ENCODE results near the gene MUC5B. TPM values are rescaled to one million over a fixed set of nuclear protein-coding genes. Genes with fewer than 3 reads are reported as not detected.
"Not testable (repeated sequence)": the region's sequence is repeated elsewhere in the genome, so short reads cannot be mapped to it uniquely, and the experiment has no call there.

Gene MUC5B
- total and polyA plus RNA-seq, 2 of the 13 experiments (the other 11 are each of a cell fraction or from before 2014, with no cell fraction given) = 0.01 TPM; not detected in 1

DNA sequence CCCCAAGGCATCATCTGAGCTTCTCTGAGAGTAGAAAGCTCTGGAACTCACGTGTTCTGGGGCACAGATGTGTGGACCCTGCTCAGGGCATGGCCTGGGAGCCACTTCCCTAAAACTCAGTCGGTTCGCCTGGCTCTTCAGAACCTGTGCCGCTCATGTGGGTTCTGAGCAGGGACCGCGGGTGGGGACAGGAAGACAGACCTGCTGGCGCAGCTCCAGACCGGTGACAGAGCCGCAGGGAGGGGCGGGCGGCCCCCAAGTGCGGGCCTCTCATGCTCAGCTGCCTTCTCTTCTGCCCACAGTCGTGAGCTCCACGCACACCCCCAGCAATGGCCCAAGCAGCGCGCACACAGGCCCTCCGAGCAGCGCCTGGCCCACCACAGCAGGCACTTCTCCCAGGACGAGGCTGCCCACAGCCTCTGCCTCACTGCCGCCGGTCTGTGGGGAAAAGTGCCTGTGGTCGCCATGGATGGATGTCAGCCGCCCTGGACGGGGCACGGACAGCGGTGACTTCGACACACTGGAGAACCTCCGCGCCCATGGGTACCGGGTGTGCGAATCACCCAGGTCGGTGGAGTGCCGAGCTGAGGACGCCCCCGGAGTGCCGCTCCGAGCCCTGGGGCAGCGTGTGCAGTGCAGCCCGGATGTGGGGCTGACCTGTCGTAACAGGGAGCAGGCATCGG is 40.9 kb upstream of the MUC5B start:
- Histone ChIP-seq H3K4me2 (ENCODE audit: low read depth, low read length) (no peak overlapping the region), H3K79me2 (ENCODE audit: insufficient read depth, low read length) (no peaks in the 10 kb centered on the region), H3K9me3 (ENCODE audit: low read length) (no peaks in the 10 kb centered on the region), H3K9ac (ENCODE audit: insufficient read depth, low read depth, low read length) (no peak overlapping the region), H3K4me1 (ENCODE audit: insufficient read depth, low read length) (no peaks in the 10 kb centered on the region), H3K36me3 (replicated peaks in 1 of 2; ENCODE audit: control insufficient read depth in 1 of 2, insufficient read depth in 2 of 2, low read length in 2 of 2) (no peaks in the 10 kb centered on the region), H3K27ac (ENCODE audit: extremely low read length, insufficient read depth, low read length) (no peak overlapping the region), H4K20me1 (ENCODE audit: insufficient read depth, low read length) (no peaks in the 10 kb centered on the region), H3K27me3 (ENCODE audit: control insufficient read depth in 1 of 2, insufficient read depth in 2 of 2, low read length in 2 of 2) (peaks cover 3 to 44% of the 10 kb centered on the region in 2 experiments; a peak in 4 of 5 replicates), H3K4me3 (replicated peaks in 1 of 3; ENCODE audit: insufficient read depth in 1 of 3, low read depth in 2 of 3, low read length in 3 of 3) (no peak overlapping the region), H2AFZ (ENCODE audit: low read length) (no peak overlapping the region)
- no TSS peak for BruUV-seq (replicated peaks)
- POLR2A ChIA-PET = no interaction called here
- intact Hi-C loops (cut with micrococcal nuclease; ENCODE audit: unreplicated experiment) = no loop called here
- DNase-seq (ENCODE audit: low spot score) (no peak), ATAC-seq (no peak; the same call in 2 of the 3 replicates), FAIRE-seq (no peak)
- no peak for TF ChIP-seq TOE1 (CRISPR knock-in tag; IDR thresholded peaks at IDR 0.05)
- CTCF ChIA-PET (ENCODE audit: low intra/inter-chr PET ratio, low total read pairs) = no interaction called here
- 43% methylated on average over 23 of the region's 41 CpGs for WGBS (ENCODE audit: low lambda C conversion rate)
- in situ Hi-C loops (cut with HindIII; ENCODE audit: extremely low pct_ligation_motif_present, low pct_unique_long_range_greater_than_20kb) = no loop called here

DNA sequence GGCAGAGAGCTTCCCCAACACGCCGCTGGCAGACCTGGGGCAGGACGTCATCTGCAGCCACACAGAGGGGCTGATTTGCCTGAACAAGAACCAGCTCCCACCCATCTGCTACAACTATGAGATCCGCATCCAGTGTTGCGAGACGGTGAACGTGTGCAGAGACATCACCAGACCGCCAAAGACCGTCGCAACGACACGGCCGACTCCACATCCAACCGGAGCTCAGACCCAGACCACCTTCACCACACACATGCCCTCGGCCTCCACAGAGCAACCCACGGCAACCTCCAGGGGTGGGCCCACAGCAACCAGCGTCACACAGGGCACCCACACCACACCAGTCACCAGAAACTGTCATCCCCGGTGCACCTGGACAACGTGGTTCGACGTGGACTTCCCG is 38.7 kb upstream of the MUC5B start:
- H3K36me3 ChIP-seq (replicated peaks in 1 of 2; ENCODE audit: control insufficient read depth in 1 of 2, insufficient read depth in 2 of 2, low read length in 2 of 2); in situ Hi-C loops (cut with HindIII; ENCODE audit: extremely low pct_ligation_motif_present, low pct_unique_long_range_greater_than_20kb); FAIRE-seq; POLR2A ChIA-PET; H4K20me1 ChIP-seq (ENCODE audit: insufficient read depth, low read length); H3K27ac ChIP-seq (ENCODE audit: extremely low read length, insufficient read depth, low read length); H3K4me1 ChIP-seq (ENCODE audit: insufficient read depth, low read length); H3K9ac ChIP-seq (ENCODE audit: insufficient read depth, low read depth, low read length); H2AFZ ChIP-seq (ENCODE audit: low read length); intact Hi-C loops (cut with micrococcal nuclease; ENCODE audit: unreplicated experiment); ATAC-seq; BruUV-seq (replicated peaks); H3K9me3 ChIP-seq (ENCODE audit: low read length); H3K79me2 ChIP-seq (ENCODE audit: insufficient read depth, low read length); H3K4me2 ChIP-seq (ENCODE audit: low read depth, low read length); CTCF ChIA-PET (ENCODE audit: low intra/inter-chr PET ratio, low total read pairs); H3K4me3 ChIP-seq (replicated peaks in 1 of 3; ENCODE audit: insufficient read depth in 1 of 3, low read depth in 2 of 3, low read length in 3 of 3); DNase-seq (ENCODE audit: low spot score): not testable (repeated sequence)
- WGBS (ENCODE audit: low lambda C conversion rate) = 62% methylated on average over 15 of the region's 22 CpGs
- peaks cover 5 to 34% of the 10 kb centered on the region in 2 experiments; a peak in 4 of 5 replicates for H3K27me3 ChIP-seq (ENCODE audit: control insufficient read depth in 1 of 2, insufficient read depth in 2 of 2, low read length in 2 of 2)

DNA sequence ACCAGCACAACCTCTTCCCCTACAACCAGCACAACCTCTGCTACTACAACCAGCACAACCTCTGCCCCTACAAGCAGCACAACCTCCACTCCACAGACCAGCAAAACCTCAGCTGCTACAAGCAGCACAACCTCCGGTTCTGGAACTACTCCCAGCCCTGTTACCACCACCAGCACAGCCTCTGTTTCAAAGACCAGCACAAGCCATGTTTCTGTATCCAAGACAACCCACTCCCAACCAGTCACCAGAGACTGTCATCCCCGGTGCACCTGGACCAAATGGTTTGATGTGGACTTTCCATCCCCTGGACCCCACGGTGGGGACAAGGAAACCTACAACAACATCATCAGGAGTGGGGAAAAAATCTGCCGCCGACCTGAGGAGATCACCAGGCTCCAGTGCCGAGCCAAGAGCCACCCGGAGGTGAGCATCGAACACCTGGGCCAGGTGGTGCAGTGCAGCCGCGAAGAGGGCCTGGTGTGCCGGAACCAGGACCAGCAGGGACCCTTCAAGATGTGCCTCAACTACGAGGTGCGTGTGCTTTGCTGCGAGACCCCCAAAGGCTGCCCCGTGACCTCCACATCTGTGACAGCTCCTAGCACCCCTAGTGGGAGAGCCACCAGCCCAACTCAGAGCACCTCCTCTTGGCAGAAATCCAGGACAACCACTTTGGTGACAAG is 34.3 kb upstream of the MUC5B start:
- H3K9ac ChIP-seq (ENCODE audit: insufficient read depth, low read depth, low read length); H3K4me1 ChIP-seq (ENCODE audit: insufficient read depth, low read length); H2AFZ ChIP-seq (ENCODE audit: low read length); H3K27ac ChIP-seq (ENCODE audit: extremely low read length, insufficient read depth, low read length); CTCF ChIA-PET (ENCODE audit: low intra/inter-chr PET ratio, low total read pairs); H4K20me1 ChIP-seq (ENCODE audit: insufficient read depth, low read length); BruUV-seq (replicated peaks); H3K79me2 ChIP-seq (ENCODE audit: insufficient read depth, low read length); H3K4me3 ChIP-seq (replicated peaks in 1 of 3; ENCODE audit: insufficient read depth in 1 of 3, low read depth in 2 of 3, low read length in 3 of 3); ATAC-seq; FAIRE-seq; in situ Hi-C loops (cut with HindIII; ENCODE audit: extremely low pct_ligation_motif_present, low pct_unique_long_range_greater_than_20kb); H3K36me3 ChIP-seq (replicated peaks in 1 of 2; ENCODE audit: control insufficient read depth in 1 of 2, insufficient read depth in 2 of 2, low read length in 2 of 2); H3K4me2 ChIP-seq (ENCODE audit: low read depth, low read length); POLR2A ChIA-PET; DNase-seq (ENCODE audit: low spot score); intact Hi-C loops (cut with micrococcal nuclease; ENCODE audit: unreplicated experiment); H3K9me3 ChIP-seq (ENCODE audit: low read length): not testable (repeated sequence)
- 0% methylated on average over 3 of the region's 15 CpGs for WGBS (ENCODE audit: low lambda C conversion rate)
- H3K27me3 ChIP-seq (ENCODE audit: control insufficient read depth in 1 of 2, insufficient read depth in 2 of 2, low read length in 2 of 2) = peaks cover 5 to 33% of the 10 kb centered on the region in 2 experiments; a peak in 3 of 5 replicates

GRCh38 chr11:1189816-1190215 is 33.0 kb upstream of the MUC5B start:
- H3K4me3 ChIP-seq (replicated peaks in 1 of 3; ENCODE audit: insufficient read depth in 1 of 3, low read depth in 2 of 3, low read length in 3 of 3); H3K79me2 ChIP-seq (ENCODE audit: insufficient read depth, low read length); POLR2A ChIA-PET; H3K4me2 ChIP-seq (ENCODE audit: low read depth, low read length); BruUV-seq (replicated peaks); H3K4me1 ChIP-seq (ENCODE audit: insufficient read depth, low read length); ATAC-seq; H3K27ac ChIP-seq (ENCODE audit: extremely low read length, insufficient read depth, low read length); FAIRE-seq; H3K9me3 ChIP-seq (ENCODE audit: low read length); H3K36me3 ChIP-seq (replicated peaks in 1 of 2; ENCODE audit: control insufficient read depth in 1 of 2, insufficient read depth in 2 of 2, low read length in 2 of 2); H2AFZ ChIP-seq (ENCODE audit: low read length); in situ Hi-C loops (cut with HindIII; ENCODE audit: extremely low pct_ligation_motif_present, low pct_unique_long_range_greater_than_20kb); DNase-seq (ENCODE audit: low spot score); H4K20me1 ChIP-seq (ENCODE audit: insufficient read depth, low read length); CTCF ChIA-PET (ENCODE audit: low intra/inter-chr PET ratio, low total read pairs); H3K9ac ChIP-seq (ENCODE audit: insufficient read depth, low read depth, low read length); intact Hi-C loops (cut with micrococcal nuclease; ENCODE audit: unreplicated experiment): not testable (repeated sequence)
- peaks cover 6 to 40% of the 10 kb centered on the region in 2 experiments; a peak in 3 of 5 replicates for H3K27me3 ChIP-seq (ENCODE audit: control insufficient read depth in 1 of 2, insufficient read depth in 2 of 2, low read length in 2 of 2)
- 16% methylated on average over 7 of the region's 12 CpGs for WGBS (ENCODE audit: low lambda C conversion rate)

Data from HepG2 (cell line).